HEK293 (cell line): ENCODE results near the gene CFAP53.
A peak's percentile ranks its signal among the peaks of the same experiment; 100 is the strongest.

Experiments used
- CTCF ChIA-PET: fragments of 350-600 bp; formaldehyde crosslinking; extraction: SDS; loops from one replicate; lab custom pipeline; 2021; ENCODE audit warnings: antibody characterized with exemption; lab: Yijun Ruan, JAX
- POLR2A ChIA-PET: fragments of 300-600 bp; formaldehyde crosslinking; extraction: SDS; loops from one replicate; lab custom pipeline; 2020; ENCODE audit warnings: antibody characterized with exemption, inconsistent platforms; lab: Yijun Ruan, JAX
- H3K27ac ChIP-seq: fragments of 200-500 bp; sonication (Bioruptor generic); 2 replicates; pipeline ENCODE4 v1.5.1; 2014; ENCODE audit warnings: low read depth, low read length, control low read depth, inconsistent platforms; ENCODE audit errors: extremely low read depth
- H3K36me3 ChIP-seq, 2 experiments: fragments of 200-500 bp in 1 of 2; sonication (Bioruptor generic) in 1 of 2; 1 replicate in 1 of 2; 2 replicates in 1 of 2; pipeline ENCODE4 v1.5.1; 2014 to 2017; ENCODE audit warnings: inconsistent platforms in 2 of 2, low read length in 2 of 2; ENCODE audit not compliant: control insufficient read depth in 2 of 2, insufficient read depth in 1 of 2
- H3K4me1 ChIP-seq: fragments of 200-500 bp; sonication (Bioruptor generic); 2 replicates; pipeline ENCODE4 v1.5.1; 2014; ENCODE audit warnings: mild to moderate bottlenecking, low read length, inconsistent platforms; ENCODE audit not compliant: control insufficient read depth, insufficient read depth
- H3K4me3 ChIP-seq: 2 replicates; pipeline ENCODE4 v1.5.1; 2011; ENCODE audit warnings: low read depth, mild to moderate bottlenecking, control low read depth, low read length, moderate library complexity
- H3K9me3 ChIP-seq: fragments of 200-500 bp; sonication (Bioruptor generic); 2 replicates; pipeline ENCODE4 v1.5.1; 2014; ENCODE audit warnings: low read depth, low read length, inconsistent platforms; ENCODE audit not compliant: control insufficient read depth, insufficient read depth
- EGR2 ChIP-seq: fragments of 450-650 bp; formaldehyde crosslinking; IDR thresholded peaks from 2 replicates; pipeline ENCODE4 v1.5.1; 2016; ENCODE audit warnings: low read depth, missing biosample characterization, missing genetic modification characterization
- KLF1 ChIP-seq: fragments of 450-650 bp; formaldehyde crosslinking; IDR thresholded peaks from 2 replicates; pipeline ENCODE4 v1.5.1; 2016; ENCODE audit warnings: missing biosample characterization, missing genetic modification characterization
- PRDM6 ChIP-seq: fragments of 450-650 bp; formaldehyde crosslinking; IDR thresholded peaks from 2 replicates; pipeline ENCODE4 v1.5.1; 2017; ENCODE audit warnings: missing biosample characterization, missing genetic modification characterization
- REST ChIP-seq: fragments of 450-650 bp; formaldehyde crosslinking; IDR thresholded peaks from 2 replicates; pipeline ENCODE4 v1.5.1; 2016; ENCODE audit warnings: missing biosample characterization, missing genetic modification characterization
- SETDB1 ChIP-seq: IDR thresholded peaks from one replicate; pipeline ENCODE4 v1.6.1; 2017; ENCODE audit warnings: mild to moderate bottlenecking, low read length, moderate library complexity, mixed read lengths; ENCODE audit not compliant: insufficient read length
- ZBTB6 ChIP-seq: fragments of 450-650 bp; formaldehyde crosslinking; IDR thresholded peaks from 2 replicates; pipeline ENCODE4 v1.5.1; 2017; ENCODE audit warnings: missing biosample characterization, missing genetic modification characterization
- ZFHX2 ChIP-seq: fragments of 450-650 bp; formaldehyde crosslinking; conservative IDR thresholded peaks from 2 replicates; pipeline ENCODE4 v1.5.1; 2016; ENCODE audit warnings: missing biosample characterization, missing genetic modification characterization
- ZNF121 ChIP-seq: fragments of 450-650 bp; formaldehyde crosslinking; IDR thresholded peaks from 2 replicates; pipeline ENCODE4 v1.5.1; 2016; ENCODE audit warnings: missing biosample characterization, missing genetic modification characterization
- ZNF221 ChIP-seq: fragments of 450-650 bp; formaldehyde crosslinking; IDR thresholded peaks from 2 replicates; pipeline ENCODE4 v1.5.1; 2017; ENCODE audit warnings: missing biosample characterization, missing genetic modification characterization, borderline replicate concordance
- ZNF24 ChIP-seq: fragments of 450-650 bp; formaldehyde crosslinking; IDR thresholded peaks from 2 replicates; pipeline ENCODE4 v1.5.1; 2016; ENCODE audit warnings: missing biosample characterization, missing genetic modification characterization
- ZNF311 ChIP-seq: fragments of 450-650 bp; formaldehyde crosslinking; IDR thresholded peaks from 2 replicates; pipeline ENCODE4 v1.5.1; 2017; ENCODE audit warnings: missing biosample characterization, missing genetic modification characterization, borderline replicate concordance
- ZNF404 ChIP-seq: fragments of 450-650 bp; formaldehyde crosslinking; IDR thresholded peaks from 2 replicates; pipeline ENCODE4 v1.5.1; 2017; ENCODE audit warnings: missing biosample characterization, missing genetic modification characterization
- ZNF501 ChIP-seq: fragments of 450-650 bp; formaldehyde crosslinking; IDR thresholded peaks from 2 replicates; pipeline ENCODE4 v1.5.1; 2016; ENCODE audit warnings: missing biosample characterization, missing genetic modification characterization
- ZNF510 ChIP-seq: fragments of 450-650 bp; formaldehyde crosslinking; IDR thresholded peaks from 2 replicates; pipeline ENCODE4 v1.5.1; 2018; ENCODE audit warnings: mild to moderate bottlenecking, missing genetic modification characterization, missing biosample characterization; ENCODE audit not compliant: insufficient replicate concordance
- ZNF513 ChIP-seq: fragments of 450-650 bp; IDR thresholded peaks from 2 replicates; pipeline ENCODE4 v1.5.1; 2018; ENCODE audit warnings: missing biosample characterization, missing genetic modification characterization
- ZNF596 ChIP-seq: fragments of 450-650 bp; IDR thresholded peaks from 2 replicates; pipeline ENCODE4 v1.5.0; 2018; ENCODE audit warnings: missing biosample characterization, mild to moderate bottlenecking, missing genetic modification characterization, moderate library complexity
- ZNF626 ChIP-seq: fragments of 450-650 bp; sonication (Bioruptor Pico); formaldehyde crosslinking; IDR thresholded peaks from 2 replicates; pipeline ENCODE4 v1.5.1; 2018; ENCODE audit warnings: missing biosample characterization, missing genetic modification characterization, inconsistent platforms
- ZNF701 ChIP-seq: fragments of 450-650 bp; formaldehyde crosslinking; IDR thresholded peaks from 2 replicates; pipeline ENCODE4 v1.5.1; 2016; ENCODE audit warnings: missing biosample characterization, missing genetic modification characterization
- ZSCAN4 ChIP-seq: fragments of 450-650 bp; formaldehyde crosslinking; IDR thresholded peaks from 2 replicates; pipeline ENCODE4 v1.5.1; 2017; ENCODE audit warnings: missing biosample characterization, missing genetic modification characterization

Gene CFAP53

GRCh38 chr18:50193796-50194630, 72.3 kb downstream of the CFAP53 start (continued):
- no peak for TF ChIP-seq ZNF221 (tag by site-specific recombination)
- TF ChIP-seq KLF1: no peak
- TF ChIP-seq ZNF121 (tag by site-specific recombination): no peak

GRCh38 chr18:50192995-50193795, 73.1 kb downstream of the CFAP53 start:
- no peak for TF ChIP-seq PRDM6 (tag by site-specific recombination)
- peak; percentile 94 for TF ChIP-seq KLF1
- TF ChIP-seq ZFHX2: 0 out of 2 replicates have a peak, but pooled peaks have one; percentile 13
- peak; percentile 7; the same call in 1 of the 2 replicates for TF ChIP-seq EGR2 (tag by site-specific recombination)
- Histone ChIP-seq H3K36me3 (no peaks in the 10 kb centered on the region), H3K4me3 (peak overlapping the region; percentile 12), H3K9me3 (no peaks in the 10 kb centered on the region), H3K27ac (no peak overlapping the region), H3K4me1 (no peaks in the 10 kb centered on the region)
- ChIA-PET CTCF (interaction anchor here (0.6 kb wide), 1 partner anchor 220 kb away, joined by 3 read pairs; no protein-coding TSS in a partner anchor), POLR2A (interaction anchor here (0.6 kb wide), 1 partner anchor 10 kb away, joined by 4 read pairs; no protein-coding TSS in a partner anchor)

- H3K4me3 ChIP-seq: no peak overlapping the region
- CTCF ChIA-PET: interaction anchor here (1.2 kb wide), 1 partner anchor 134 kb away, joined by 3 read pairs; no protein-coding TSS in a partner anchor
- POLR2A ChIA-PET: interaction anchor here (1.2 kb wide), 1 partner anchor 91 kb away, joined by 3 read pairs; the partner anchor contains the start of gene MBD1
- no peaks in the 10 kb centered on the region for H3K4me1 ChIP-seq
- no peaks in the 10 kb centered on the region for H3K9me3 ChIP-seq
- H3K27ac ChIP-seq: no peak overlapping the region
- H3K36me3 ChIP-seq: no peaks in the 10 kb centered on the region
- TF ChIP-seq REST (no peak), ZNF701 (tag by site-specific recombination) (no peak), SETDB1 (no peak), ZNF626 (tag by site-specific recombination) (no peak), ZNF513 (no peak), ZNF404 (no peak), ZNF311 (tag by site-specific recombination) (no peak), ZNF510 (tag by site-specific recombination) (no peak), ZSCAN4 (tag by site-specific recombination) (no peak), ZNF24 (no peak), ZNF596 (tag by site-specific recombination) (no peak), ZNF501 (tag by site-specific recombination) (no peak), ZBTB6 (tag by site-specific recombination) (no peak)
Measured at GRCh38 chr18:50190926-50191325, 75.4 kb downstream of the CFAP53 start.
